Endothelial cell (in vitro differentiated cells): Measurements from ENCODE around the gene CABP2. TPM values are rescaled to one million over a fixed set of nuclear protein-coding genes. Genes with fewer than 3 reads are reported as not detected.
"Not testable (repeated sequence)": the region's sequence is repeated elsewhere in the genome, so short reads cannot be mapped to it uniquely, and the experiment has no call there.

ENCODE experiments used
- DNase-seq: peaks from one replicate; pipeline ENCODE4 v3.0.0; 2021; ENCODE audit warnings: low spot score
- H3K27ac Mint-ChIP-seq: one replicate; pipeline ENCODE4 v1.8.0; 2021; ENCODE audit warnings: mixed read lengths, inconsistent platforms; ENCODE audit not compliant: unreplicated experiment
- H3K27me3 Mint-ChIP-seq: one replicate; pipeline ENCODE4 v1.8.0; 2021; ENCODE audit warnings: mild to moderate bottlenecking, moderate library complexity, mixed read lengths, inconsistent platforms; ENCODE audit not compliant: unreplicated experiment
- H3K36me3 Mint-ChIP-seq: one replicate; pipeline ENCODE4 v1.8.0; 2021; ENCODE audit warnings: mild to moderate bottlenecking, low read depth, mixed read lengths, inconsistent platforms; ENCODE audit not compliant: unreplicated experiment
- H3K4me1 Mint-ChIP-seq: one replicate; pipeline ENCODE4 v1.8.0; 2021; ENCODE audit warnings: mild to moderate bottlenecking, mixed read lengths, inconsistent platforms; ENCODE audit not compliant: unreplicated experiment
- H3K4me3 Mint-ChIP-seq: one replicate; pipeline ENCODE4 v1.8.0; 2021; ENCODE audit warnings: mild to moderate bottlenecking, mixed read lengths, inconsistent platforms; ENCODE audit not compliant: unreplicated experiment
- H3K9me3 Mint-ChIP-seq: one replicate; pipeline ENCODE4 v1.8.0; 2021; ENCODE audit warnings: mixed read lengths, inconsistent platforms; ENCODE audit not compliant: unreplicated experiment
- CTCF ChIP-seq: fragments of 200-600 bp; sonication (generic); IDR thresholded peaks from one replicate; pipeline ENCODE4 v1.5.0; 2021; ENCODE audit warnings: antibody characterized with exemption; ENCODE audit not compliant: unreplicated experiment
- total RNA-seq: library from RNA; stranded (reverse); fragmentation: NEBNext Ultra II Directional; extraction: Animal tissue kit (Norgen Biotek cat#: 25700); gene quantifications from one replicate; pipeline ENCODE4 v1.2.1, GENCODE V29; 2021; ENCODE audit not compliant: unreplicated experiment

CABP2 gene
- total RNA-seq, 1 donor from 2014 or later: not detected

- no peak for DNase-seq
- no peaks in the 10 kb centered on the region for H3K9me3 Mint-ChIP-seq
- H3K36me3 Mint-ChIP-seq: peaks cover 27% of the 10 kb centered on the region
- peaks cover 12% of the 10 kb centered on the region for H3K27me3 Mint-ChIP-seq
- H3K4me3 Mint-ChIP-seq: peak overlapping the region; percentile 12
- TF ChIP-seq CTCF: no peak
- peaks cover 9% of the 10 kb centered on the region for H3K4me1 Mint-ChIP-seq
- H3K27ac Mint-ChIP-seq: no peak overlapping the region
Measured at GRCh38 chr11:67489203-67489884, 33.9 kb downstream of the CABP2 start.

GRCh38 chr11:67486481-67487195 lies 36.6 kb downstream of the CABP2 start:
- DNase-seq: no peak
- Mint-ChIP-seq H3K27ac (peak overlapping the region; percentile 43), H3K4me1 (peaks cover 16% of the 10 kb centered on the region), H3K9me3 (no peaks in the 10 kb centered on the region), H3K4me3 (peak overlapping the region; percentile 26), H3K36me3 (peaks cover 29% of the 10 kb centered on the region), H3K27me3 (peaks cover 16% of the 10 kb centered on the region)
- TF ChIP-seq CTCF: no peak

- peaks cover 16% of the 10 kb centered on the region for H3K27me3 Mint-ChIP-seq
- not testable (repeated sequence) for H3K9me3 Mint-ChIP-seq, DNase-seq
- peaks cover 16% of the 10 kb centered on the region for H3K4me1 Mint-ChIP-seq
- peak overlapping the region; percentile 43 for H3K27ac Mint-ChIP-seq
- peaks cover 29% of the 10 kb centered on the region for H3K36me3 Mint-ChIP-seq
- H3K4me3 Mint-ChIP-seq: peak overlapping the region; percentile 26
Measured at GRCh38 chr11:67485873-67486361, 37.3 kb downstream of the CABP2 start.

- Mint-ChIP-seq H3K4me3 (peak overlapping the region; percentile 53), H3K36me3 (peaks cover 29% of the 10 kb centered on the region), H3K4me1 (peaks cover 16% of the 10 kb centered on the region), H3K27ac (no peak overlapping the region), H3K27me3 (peaks cover 16% of the 10 kb centered on the region), H3K9me3 (no peaks in the 10 kb centered on the region)
- DNase-seq: no peak
- TF ChIP-seq CTCF: no peak
Measured at GRCh38 chr11:67484847-67485311, 38.4 kb downstream of the CABP2 start.

GRCh38 chr11:67483831-67484665 lies 39.2 kb downstream of the CABP2 start:
- H3K27me3 Mint-ChIP-seq: peaks cover 14% of the 10 kb centered on the region
- no peak for DNase-seq
- no peaks in the 10 kb centered on the region for H3K9me3 Mint-ChIP-seq
- no peak for TF ChIP-seq CTCF
- H3K4me1 Mint-ChIP-seq: peaks cover 16% of the 10 kb centered on the region
- H3K27ac Mint-ChIP-seq: no peak overlapping the region
- peak overlapping the region; percentile 60 for H3K4me3 Mint-ChIP-seq
- H3K36me3 Mint-ChIP-seq: peaks cover 24% of the 10 kb centered on the region
